Muscle of leg (tissue), 11 donors: Measurements from ENCODE around the gene UBE2L5. TPM values are rescaled to one million over a fixed set of nuclear protein-coding genes. Genes with fewer than 3 reads are reported as not detected.
"Not testable (repeated sequence)": the region's sequence is repeated elsewhere in the genome, so short reads cannot be mapped to it uniquely, and the experiment has no call there.

ENCODE experiments used
- DNase-seq: peaks from one replicate; pipeline ENCODE4 v3.0.0; 2013
- H3K27ac ChIP-seq: one replicate; pipeline ENCODE4 v1.5.1; 2013; ENCODE audit warnings: mild to moderate bottlenecking, low read length, control low read depth
- H3K27me3 ChIP-seq: one replicate; pipeline ENCODE4 v1.6.1; 2013; ENCODE audit warnings: low read length; ENCODE audit not compliant: control insufficient read depth, insufficient read depth
- H3K36me3 ChIP-seq: one replicate; pipeline ENCODE4 v1.6.1; 2013; ENCODE audit warnings: low read length; ENCODE audit not compliant: control insufficient read depth, insufficient read depth
- H3K4me1 ChIP-seq: one replicate; pipeline ENCODE4 v1.6.1; 2013; ENCODE audit warnings: low read length; ENCODE audit not compliant: control insufficient read depth, insufficient read depth
- H3K4me3 ChIP-seq: one replicate; pipeline ENCODE4 v1.5.1; 2013; ENCODE audit warnings: low read length, control low read depth
- H3K9me3 ChIP-seq: replicated peaks from 2 replicates; pipeline ENCODE4 v1.6.1; 2013; ENCODE audit warnings: low read depth, low read length; ENCODE audit not compliant: control insufficient read depth
- WGBS: methylation state at CpG from one replicate; pipeline ENCODE4 v1.1.5; 2013; ENCODE audit warnings: missing lambda C conversion rate; ENCODE audit not compliant: insufficient coverage; 5-methylcytosine and 5-hydroxymethylcytosine counted together
- polyA plus RNA-seq, 8 donors: library from polyadenylated mRNA; unstranded; fragments of 120-200 nt; gene quantifications; one replicate each; pipeline versions ENCODE4 v1.2.1 to v1.2.3, GENCODE V29; 2013; ENCODE audit warnings: inconsistent platforms in 1 of 8, low replicate concordance in 1 of 8; ENCODE audit not compliant: insufficient read length in 8 of 8, insufficient read depth in 1 of 8
- total RNA-seq: library from RNA; stranded (reverse); fragments of 120-200 nt; gene quantifications from one replicate; pipeline ENCODE4 v1.2.4, GENCODE V29; 2013

Gene UBE2L5
- total and polyA plus RNA-seq, 9 donors: 0.18 to 0.99 (median 0.70) TPM

- no peak overlapping the region for H3K4me3 ChIP-seq
- WGBS: no CpG with 5 or more reads among the region's 3 CpGs
- no peaks in the 10 kb centered on the region for H3K27me3 ChIP-seq
- no peak for DNase-seq
- H3K9me3 ChIP-seq: no peaks in the 10 kb centered on the region
- H3K4me1 ChIP-seq: no peaks in the 10 kb centered on the region
- no peak overlapping the region for H3K27ac ChIP-seq
- H3K36me3 ChIP-seq: peaks cover 2% of the 10 kb centered on the region
Observed at GRCh38 chr13:30456290-30456689, 34.0 kb downstream of the UBE2L5 start.

- no peaks in the 10 kb centered on the region for H3K4me1 ChIP-seq
- 100% methylated on average over 1 of the region's 3 CpGs for WGBS
Observed at GRCh38 chr13:30457306-30457891, 35.1 kb downstream of the UBE2L5 start.

GRCh38 chr13:30461279-30462066, 39.2 kb downstream of the UBE2L5 start:
- H3K27me3 ChIP-seq, H3K36me3 ChIP-seq, H3K4me1 ChIP-seq, H3K9me3 ChIP-seq, H3K27ac ChIP-seq, H3K4me3 ChIP-seq: not testable (repeated sequence)
- DNase-seq: peak; percentile 64
- WGBS: no CpG with 5 or more reads among the region's 3 CpGs

More at GRCh38 chr13:30457306-30457891, 35.1 kb downstream of the UBE2L5 start:
- Histone ChIP-seq H3K4me3 (no peak overlapping the region), H3K27me3 (no peaks in the 10 kb centered on the region), H3K36me3 (peaks cover 3% of the 10 kb centered on the region), H3K27ac (no peak overlapping the region), H3K9me3 (no peaks in the 10 kb centered on the region)
- no peak for DNase-seq

GRCh38 chr13:30463787-30464495, 41.6 kb downstream of the UBE2L5 start:
- H3K27ac ChIP-seq: peak overlapping the region; percentile 95
- H3K36me3 ChIP-seq: peaks cover 5% of the 10 kb centered on the region
- WGBS: under 1% methylated on average over 22 of the region's 32 CpGs
- peaks cover 6% of the 10 kb centered on the region for H3K4me1 ChIP-seq
- no peaks in the 10 kb centered on the region for H3K27me3 ChIP-seq
- no peaks in the 10 kb centered on the region for H3K9me3 ChIP-seq
- DNase-seq: peak; percentile 80
- H3K4me3 ChIP-seq: peak overlapping the region; percentile 54

GRCh38 chr13:30464496-30465342, 42.4 kb downstream of the UBE2L5 start:
- Histone ChIP-seq H3K4me3 (peak overlapping the region; percentile 54), H3K27me3 (no peaks in the 10 kb centered on the region), H3K9me3 (no peaks in the 10 kb centered on the region), H3K36me3 (peaks cover 5% of the 10 kb centered on the region), H3K27ac (peak overlapping the region; percentile 95), H3K4me1 (peaks cover 6% of the 10 kb centered on the region)
- DNase-seq: peak; percentile 96
- WGBS: under 1% methylated on average over 105 of the region's 136 CpGs

- H3K9me3 ChIP-seq: no peaks in the 10 kb centered on the region
Observed at GRCh38 chr13:30465343-30465592, 43.0 kb downstream of the UBE2L5 start.

GRCh38 chr13:30465593-30466357, 43.5 kb downstream of the UBE2L5 start, which contains the start of gene HMGB1:
Gene HMGB1 (minus strand): TSS chr13:30465936. CDS start chr13:30463680, 2,256 bp downstream.
- Histone ChIP-seq H3K36me3 (peaks cover 5% of the 10 kb centered on the region), H3K27me3 (no peaks in the 10 kb centered on the region), H3K27ac (peak within 1 kb of the TSS; percentile 92), H3K9me3 (no peaks in the 10 kb centered on the region), H3K4me1 (peaks cover 6% of the 10 kb centered on the region), H3K4me3 (peak within 1 kb of the TSS; percentile 48)
- DNase-seq: peak; percentile 100
- 0% methylated on average over 42 of the region's 57 CpGs for WGBS

More at GRCh38 chr13:30465343-30465592, 43.0 kb downstream of the UBE2L5 start:
- Histone ChIP-seq H3K36me3 (peaks cover 5% of the 10 kb centered on the region), H3K4me3 (peak overlapping the region; percentile 43), H3K27ac (peak overlapping the region; percentile 89), H3K27me3 (no peaks in the 10 kb centered on the region), H3K4me1 (peaks cover 6% of the 10 kb centered on the region)
- WGBS: 0% methylated on average over 30 of the region's 41 CpGs
- no peak for DNase-seq

GRCh38 chr13:30466358-30466714, 44.0 kb downstream of the UBE2L5 start:
- DNase-seq: no peak
- Histone ChIP-seq H3K4me1 (peaks cover 6% of the 10 kb centered on the region), H3K36me3 (peaks cover 5% of the 10 kb centered on the region), H3K27me3 (no peaks in the 10 kb centered on the region), H3K27ac (peak overlapping the region; percentile 89), H3K4me3 (peak overlapping the region; percentile 28), H3K9me3 (no peaks in the 10 kb centered on the region)
- 2% methylated on average over 10 of the region's 11 CpGs for WGBS

GRCh38 chr13:30466841-30467252, 44.6 kb downstream of the UBE2L5 start:
- Histone ChIP-seq H3K9me3 (no peaks in the 10 kb centered on the region), H3K27ac (peak overlapping the region; percentile 89), H3K27me3 (no peaks in the 10 kb centered on the region), H3K4me1 (peaks cover 6% of the 10 kb centered on the region), H3K4me3 (no peak overlapping the region), H3K36me3 (peaks cover 5% of the 10 kb centered on the region)
- 82% methylated on average over 1 of the region's 4 CpGs for WGBS
- peak; percentile 34 for DNase-seq
